Measurements from ENCODE around the gene DNM3. TPM values are rescaled to one million over a fixed set of nuclear protein-coding genes. Genes with fewer than 3 reads are reported as not detected.

DNM3 gene
- total and polyA plus RNA-seq, 10 of the 15 experiments (the other 5 are each of a cell fraction or from before 2014, with no cell fraction given), result 0.03 to 1.5 (median 0.08) TPM; not detected in 3

GRCh38 chr1:171800851-171801250 is 40.4 kb upstream of the DNM3 start:
- peaks cover 5% of the 10 kb centered on the region for H3K4me1 ChIP-seq (ENCODE audit: control insufficient read depth, insufficient read depth, low read length)
- no peak overlapping the region for H2AFZ ChIP-seq (ENCODE audit: control insufficient read depth, low read depth, low read length)
- ChIA-PET RAD21 (ENCODE audit: unreplicated experiment) (interaction anchor here (0.8 to 4.7 kb wide), 10 partner anchors 10 to 202 kb away, joined by 3 to 87 read pairs (median 8); partner anchors contain the start of gene METTL13), CTCF (interaction anchor here (0.7 to 9.3 kb wide), 34 partner anchors 10 to 919 kb away, joined by 3 to 322 read pairs (median 4); partner anchors contain the start of genes C1orf105, METTL13, PRRC2C and VAMP4), POLR2A (no interaction called here), SMC1A (ENCODE audit: uncharacterized antibody, unreplicated experiment) (interaction anchor here (0.6 to 8.7 kb wide), 16 partner anchors 8 to 644 kb away, joined by 3 to 142 read pairs (median 4); no protein-coding TSS in a partner anchor)
- H4K20me1 ChIP-seq (ENCODE audit: control insufficient read depth, insufficient read depth), result no peaks in the 10 kb centered on the region
- in situ Hi-C loops (cut with MboI) (no loop called here), intact Hi-C loops (cut with micrococcal nuclease; ENCODE audit: unreplicated experiment) (loop anchor here (1.0 to 10.0 kb wide), 2 partner anchors 184 to 624 kb away; partner anchors contain the start of gene C1orf105)
- FAIRE-seq (no peak), DNase-seq (ENCODE audit: low read depth, low spot score) (no peak), ATAC-seq (no peak)
- H3K9me3 ChIP-seq (replicated peaks; ENCODE audit: control insufficient read depth, insufficient read depth, low read length), result no peaks in the 10 kb centered on the region
- no peaks in the 10 kb centered on the region for H3K79me2 ChIP-seq (ENCODE audit: control insufficient read depth, insufficient read depth, low read length)
- BruUV-seq (replicated peaks), result no TSS peak
- 43% methylated on average over 3 of the region's 3 CpGs for WGBS (ENCODE audit: insufficient coverage, insufficient replicate concordance, low lambda C conversion rate, missing lambda C conversion rate)
- H3K27ac ChIP-seq (ENCODE audit: control insufficient read depth, insufficient read depth), result no peak overlapping the region
- peaks cover 8 to 17% of the 10 kb centered on the region in 2 experiments for H3K36me3 ChIP-seq (ENCODE audit: control insufficient read depth in 2 of 2, insufficient read depth in 2 of 2, low read length in 1 of 2)
- H3K9ac ChIP-seq (ENCODE audit: control insufficient read depth, insufficient read depth, low read length), result no peak overlapping the region
- no peaks in the 10 kb centered on the region for H3K27me3 ChIP-seq (replicated peaks in 1 of 2; ENCODE audit: control insufficient read depth in 2 of 2, insufficient read depth in 2 of 2, low read length in 1 of 2)
- TF ChIP-seq YBX1 (IDR thresholded peaks at IDR 0.05) (no peak), IKZF1 (conservative IDR thresholded peaks at IDR 0.05) (no peak), SMARCA5 (IDR thresholded peaks at IDR 0.05) (no peak), HDAC2 (IDR thresholded peaks at IDR 0.05) (no peak), TARDBP (IDR thresholded peaks at IDR 0.05; ENCODE audit: borderline replicate concordance) (no peak), NFIC (IDR thresholded peaks at IDR 0.05; ENCODE audit: low read depth, low read length) (no peak), FOXK2 (IDR thresholded peaks at IDR 0.05) (no peak), FOXM1 (IDR thresholded peaks at IDR 0.05; ENCODE audit: low read depth, low read length) (no peak), SUZ12 (IDR thresholded peaks at IDR 0.05; ENCODE audit: unreplicated experiment) (no peak), SPI1 (IDR thresholded peaks at IDR 0.05; ENCODE audit: borderline replicate concordance, insufficient read depth, low read depth, low read length) (no peak), NFXL1 (IDR thresholded peaks at IDR 0.05; ENCODE audit: borderline replicate concordance) (no peak), SREBF2 (IDR thresholded peaks at IDR 0.05; ENCODE audit: low read length) (no peak), CHD2 (IDR thresholded peaks at IDR 0.05; ENCODE audit: borderline replicate concordance, low read depth, low read length) (no peak), NR2C2 (IDR thresholded peaks at IDR 0.05; ENCODE audit: borderline replicate concordance, control insufficient read depth, insufficient read length, low read depth) (no peak), SP1 (IDR thresholded peaks at IDR 0.05; ENCODE audit: low read depth, low read length) (no peak), NFYA (IDR thresholded peaks at IDR 0.05; ENCODE audit: borderline replicate concordance, low read depth, low read length) (no peak), SMAD1 (IDR thresholded peaks at IDR 0.05; ENCODE audit: low read depth, partially characterized antibody) (no peak)
- TF ChIP-seq, protein P1, sequence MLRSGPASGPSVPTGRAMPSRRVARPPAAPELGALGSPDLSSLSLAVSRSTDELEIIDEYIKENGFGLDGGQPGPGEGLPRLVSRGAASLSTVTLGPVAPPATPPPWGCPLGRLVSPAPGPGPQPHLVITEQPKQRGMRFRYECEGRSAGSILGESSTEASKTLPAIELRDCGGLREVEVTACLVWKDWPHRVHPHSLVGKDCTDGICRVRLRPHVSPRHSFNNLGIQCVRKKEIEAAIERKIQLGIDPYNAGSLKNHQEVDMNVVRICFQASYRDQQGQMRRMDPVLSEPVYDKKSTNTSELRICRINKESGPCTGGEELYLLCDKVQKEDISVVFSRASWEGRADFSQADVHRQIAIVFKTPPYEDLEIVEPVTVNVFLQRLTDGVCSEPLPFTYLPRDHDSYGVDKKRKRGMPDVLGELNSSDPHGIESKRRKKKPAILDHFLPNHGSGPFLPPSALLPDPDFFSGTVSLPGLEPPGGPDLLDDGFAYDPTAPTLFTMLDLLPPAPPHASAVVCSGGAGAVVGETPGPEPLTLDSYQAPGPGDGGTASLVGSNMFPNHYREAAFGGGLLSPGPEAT (IDR thresholded peaks at IDR 0.05; ENCODE audit: low read depth), result no peak
- TF ChIP-seq, protein P2, sequence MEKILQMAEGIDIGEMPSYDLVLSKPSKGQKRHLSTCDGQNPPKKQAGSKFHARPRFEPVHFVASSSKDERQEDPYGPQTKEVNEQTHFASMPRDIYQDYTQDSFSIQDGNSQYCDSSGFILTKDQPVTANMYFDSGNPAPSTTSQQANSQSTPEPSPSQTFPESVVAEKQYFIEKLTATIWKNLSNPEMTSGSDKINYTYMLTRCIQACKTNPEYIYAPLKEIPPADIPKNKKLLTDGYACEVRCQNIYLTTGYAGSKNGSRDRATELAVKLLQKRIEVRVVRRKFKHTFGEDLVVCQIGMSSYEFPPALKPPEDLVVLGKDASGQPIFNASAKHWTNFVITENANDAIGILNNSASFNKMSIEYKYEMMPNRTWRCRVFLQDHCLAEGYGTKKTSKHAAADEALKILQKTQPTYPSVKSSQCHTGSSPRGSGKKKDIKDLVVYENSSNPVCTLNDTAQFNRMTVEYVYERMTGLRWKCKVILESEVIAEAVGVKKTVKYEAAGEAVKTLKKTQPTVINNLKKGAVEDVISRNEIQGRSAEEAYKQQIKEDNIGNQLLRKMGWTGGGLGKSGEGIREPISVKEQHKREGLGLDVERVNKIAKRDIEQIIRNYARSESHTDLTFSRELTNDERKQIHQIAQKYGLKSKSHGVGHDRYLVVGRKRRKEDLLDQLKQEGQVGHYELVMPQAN (conservative IDR thresholded peaks at IDR 0.05), result no peak
- H3K4me2 ChIP-seq (ENCODE audit: control insufficient read depth, insufficient read depth), result no peak overlapping the region
- no peak overlapping the region for H3K4me3 ChIP-seq

All from GM12878 (cell line).